HG03439 (cell line): ENCODE data around the gene METTL2B.
A peak's percentile ranks its signal among the peaks of the same experiment; 100 is the strongest.

ENCODE experiments used
- ATAC-seq: cut with Tn5 transposase; IDR thresholded peaks from one replicate; pipeline ENCODE4 v1.9.1; 2021; ENCODE audit warnings: mild to moderate bottlenecking, moderate library complexity; ENCODE audit not compliant: unreplicated experiment

METTL2B gene, protein sequence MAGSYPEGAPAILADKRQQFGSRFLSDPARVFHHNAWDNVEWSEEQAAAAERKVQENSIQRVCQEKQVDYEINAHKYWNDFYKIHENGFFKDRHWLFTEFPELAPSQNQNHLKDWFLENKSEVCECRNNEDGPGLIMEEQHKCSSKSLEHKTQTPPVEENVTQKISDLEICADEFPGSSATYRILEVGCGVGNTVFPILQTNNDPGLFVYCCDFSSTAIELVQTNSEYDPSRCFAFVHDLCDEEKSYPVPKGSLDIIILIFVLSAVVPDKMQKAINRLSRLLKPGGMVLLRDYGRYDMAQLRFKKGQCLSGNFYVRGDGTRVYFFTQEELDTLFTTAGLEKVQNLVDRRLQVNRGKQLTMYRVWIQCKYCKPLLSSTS

DNA sequence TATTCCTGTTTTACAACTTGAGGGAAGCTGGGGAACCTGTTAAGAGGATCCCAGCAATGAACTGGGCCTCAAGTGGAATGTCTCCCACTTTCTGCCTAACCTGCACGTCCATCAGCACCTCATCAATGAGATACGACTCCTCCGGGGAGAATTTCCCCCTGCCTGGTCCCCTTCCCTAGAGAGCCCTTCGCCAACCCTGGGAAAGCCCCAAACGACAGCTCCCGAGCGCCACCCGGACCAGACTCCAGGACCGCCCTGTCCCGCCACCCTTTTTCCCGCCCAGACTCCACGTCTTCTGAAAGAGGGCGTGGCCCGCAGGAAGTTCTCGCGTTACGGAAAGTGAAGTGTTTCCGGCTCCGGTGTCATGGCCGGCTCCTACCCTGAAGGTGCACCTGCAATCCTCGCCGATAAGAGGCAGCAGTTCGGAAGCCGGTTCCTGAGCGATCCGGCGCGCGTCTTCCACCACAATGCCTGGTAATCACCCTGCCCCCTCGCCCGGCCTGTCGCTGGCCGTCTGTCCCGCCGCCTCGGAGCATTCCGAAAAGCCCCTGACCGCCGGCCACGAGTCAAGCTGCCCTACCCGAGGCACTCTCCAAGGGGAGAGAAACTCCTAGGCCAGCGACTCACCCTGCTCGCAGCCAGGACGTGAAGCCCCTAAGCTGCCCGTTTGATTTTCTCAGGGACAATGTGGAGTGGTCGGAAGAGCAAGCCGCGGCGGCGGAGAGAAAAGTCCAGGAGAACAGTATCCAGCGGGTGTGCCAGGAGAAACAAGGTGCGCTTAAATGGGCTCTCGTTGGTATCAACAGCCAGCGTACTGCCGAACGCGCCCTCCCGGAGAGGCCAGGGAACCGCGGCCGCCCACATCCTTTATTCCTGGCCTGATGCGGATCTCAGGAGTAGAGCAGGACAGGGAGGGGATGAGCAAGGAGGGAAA is at the start of gene METTL2B:
Gene METTL2B (plus strand): TSS at position 347 of the 934 bp plus-strand sequence. CDS start 18 bp downstream, at position 365.
- ATAC-seq = peak; percentile 90

DNA sequence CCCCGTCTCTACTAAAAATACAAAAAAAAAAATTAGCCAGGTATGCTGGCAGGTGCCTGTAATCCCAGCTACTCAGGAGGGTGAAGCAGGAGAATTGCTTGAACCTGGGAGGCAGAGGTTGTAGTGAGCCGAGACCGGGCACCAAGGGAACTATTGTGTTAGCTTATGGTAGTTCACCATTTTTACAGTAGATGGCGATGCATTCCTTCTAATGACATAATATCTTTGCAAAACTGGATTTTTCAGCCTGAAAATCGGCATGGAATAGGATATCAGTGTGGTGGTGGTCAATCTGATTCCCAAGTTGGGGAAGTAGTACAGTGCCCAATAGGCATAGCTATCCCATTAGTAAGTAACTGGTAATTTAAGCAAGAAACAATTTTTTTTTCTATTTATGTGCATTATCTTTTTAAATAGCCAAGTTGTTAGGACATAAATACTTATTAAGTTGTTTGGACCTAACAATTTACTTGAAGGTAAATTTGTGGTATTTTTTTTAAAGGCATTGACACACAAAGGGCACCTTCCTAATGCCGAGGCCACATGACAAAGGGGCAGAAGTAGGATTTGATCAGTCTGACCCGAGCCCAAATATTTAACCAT is 49.2 kb upstream of the METTL2B start:
- no peak for ATAC-seq

DNA sequence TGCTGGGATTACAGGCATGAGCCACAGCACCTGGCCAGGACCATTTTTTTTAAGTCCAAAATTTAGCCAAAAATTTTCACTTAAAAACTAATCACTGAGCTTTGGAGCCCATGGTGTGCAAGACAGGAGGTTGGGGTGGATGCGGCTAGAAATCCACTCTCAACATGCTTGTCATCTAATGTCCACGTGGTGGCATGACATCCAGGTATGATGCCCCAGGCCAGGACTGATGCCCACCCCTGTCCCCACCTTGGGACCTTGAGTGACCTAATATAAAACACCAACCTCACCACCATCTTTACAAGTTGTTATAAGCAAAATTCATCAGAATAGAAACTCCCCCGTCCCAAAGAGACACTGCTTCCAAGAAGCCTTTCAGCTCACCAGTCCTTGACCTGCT is 46.3 kb upstream of the METTL2B start:
- ATAC-seq = no peak

DNA sequence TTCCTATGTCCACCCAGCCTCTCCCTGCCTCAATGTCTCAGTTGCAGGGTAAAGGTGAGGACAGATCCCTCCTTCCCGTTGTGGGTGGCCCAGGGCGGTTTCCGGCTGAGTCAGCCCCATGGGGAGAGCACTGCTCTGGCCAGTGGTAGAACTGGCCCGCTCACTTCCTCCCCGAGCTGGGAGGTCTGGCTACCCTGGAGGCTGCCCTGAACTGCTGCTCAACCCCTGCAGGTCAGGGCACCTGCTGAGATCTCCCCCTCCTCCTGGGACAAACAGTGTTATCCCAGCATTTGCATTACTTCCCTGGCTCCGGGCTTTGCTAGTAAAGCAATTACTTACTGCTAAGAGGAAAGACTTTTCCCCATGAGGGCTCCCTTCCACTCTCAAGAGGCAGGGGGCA is 45.3 kb upstream of the METTL2B start:
- ATAC-seq = no peak

DNA sequence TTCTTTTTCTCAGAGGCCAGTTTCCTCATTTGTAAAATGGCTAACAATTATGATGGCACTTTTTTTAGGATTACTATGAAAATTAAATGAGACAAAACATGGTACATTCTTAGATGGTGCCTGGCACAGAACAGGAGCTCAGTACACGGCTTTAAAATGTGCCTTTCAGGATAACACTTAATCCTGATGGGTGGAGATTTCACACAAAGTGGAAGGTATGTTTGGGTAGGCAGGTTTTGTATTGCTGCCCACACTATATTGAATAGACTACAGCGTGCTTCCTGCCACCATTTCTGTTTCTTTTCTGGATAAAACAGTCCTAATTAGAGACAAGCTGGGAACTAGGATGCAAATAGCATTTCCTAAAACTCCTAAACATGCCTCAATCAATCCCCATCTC is 44.8 kb upstream of the METTL2B start:
- ATAC-seq = no peak

DNA sequence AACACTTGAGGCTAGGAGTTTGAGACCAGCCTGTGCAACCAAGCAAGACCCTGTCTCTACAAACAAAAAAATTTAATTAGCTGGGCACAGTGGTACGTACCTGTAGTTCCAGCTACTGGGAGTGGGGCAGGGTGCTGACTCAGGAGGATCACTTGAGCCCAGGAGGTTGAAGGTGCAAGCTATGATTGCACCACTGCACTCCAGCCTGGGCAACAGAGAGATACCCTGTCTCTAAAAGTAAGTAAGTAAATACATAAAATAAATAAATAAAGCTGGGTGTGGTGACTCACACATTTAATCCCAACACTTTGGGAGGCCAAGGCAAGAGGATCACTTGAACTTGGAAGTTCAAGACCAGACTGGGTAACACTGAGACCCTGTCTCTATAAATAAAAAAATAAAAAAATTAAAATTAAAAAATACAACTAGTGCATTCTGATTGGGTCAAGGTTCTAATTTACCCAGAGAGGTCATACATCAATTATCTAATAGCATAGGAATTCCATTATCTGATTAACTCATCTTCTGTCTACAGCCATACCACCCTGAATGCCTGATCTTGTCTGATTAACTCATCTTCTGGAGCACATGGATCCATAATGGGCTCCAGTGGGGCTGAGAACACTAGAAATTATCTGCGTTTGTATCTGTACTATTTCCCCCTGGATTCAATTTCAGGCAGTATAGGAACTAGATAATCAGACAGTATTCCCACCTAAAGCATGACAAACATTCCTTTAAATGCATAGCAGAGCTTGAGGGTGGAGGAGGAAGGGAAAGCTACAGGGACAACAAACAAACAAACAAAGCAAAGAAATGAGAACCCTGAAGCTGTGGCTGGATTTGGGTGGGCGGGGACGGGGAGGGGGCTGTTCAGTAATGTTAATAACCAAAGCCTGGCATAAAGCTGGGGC is 41.9 kb upstream of the METTL2B start:
- no peak for ATAC-seq

DNA sequence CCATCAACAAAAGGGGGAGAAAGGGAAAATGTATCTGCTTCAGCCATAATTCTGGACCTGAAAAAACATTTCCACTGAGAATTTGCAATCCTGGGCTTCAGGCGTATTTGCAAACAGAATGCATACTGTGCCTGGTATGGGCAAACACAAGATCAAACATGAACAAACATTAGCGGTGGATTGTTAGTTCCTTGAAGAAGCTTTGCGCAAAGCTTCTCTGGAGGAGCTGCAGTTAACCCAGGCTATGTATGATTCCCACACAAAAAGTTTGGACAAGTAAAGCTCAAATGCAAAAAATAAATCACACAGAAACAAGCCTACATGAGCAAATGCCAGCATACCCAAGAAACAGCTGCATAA is 41.2 kb upstream of the METTL2B start:
- ATAC-seq = no peak

DNA sequence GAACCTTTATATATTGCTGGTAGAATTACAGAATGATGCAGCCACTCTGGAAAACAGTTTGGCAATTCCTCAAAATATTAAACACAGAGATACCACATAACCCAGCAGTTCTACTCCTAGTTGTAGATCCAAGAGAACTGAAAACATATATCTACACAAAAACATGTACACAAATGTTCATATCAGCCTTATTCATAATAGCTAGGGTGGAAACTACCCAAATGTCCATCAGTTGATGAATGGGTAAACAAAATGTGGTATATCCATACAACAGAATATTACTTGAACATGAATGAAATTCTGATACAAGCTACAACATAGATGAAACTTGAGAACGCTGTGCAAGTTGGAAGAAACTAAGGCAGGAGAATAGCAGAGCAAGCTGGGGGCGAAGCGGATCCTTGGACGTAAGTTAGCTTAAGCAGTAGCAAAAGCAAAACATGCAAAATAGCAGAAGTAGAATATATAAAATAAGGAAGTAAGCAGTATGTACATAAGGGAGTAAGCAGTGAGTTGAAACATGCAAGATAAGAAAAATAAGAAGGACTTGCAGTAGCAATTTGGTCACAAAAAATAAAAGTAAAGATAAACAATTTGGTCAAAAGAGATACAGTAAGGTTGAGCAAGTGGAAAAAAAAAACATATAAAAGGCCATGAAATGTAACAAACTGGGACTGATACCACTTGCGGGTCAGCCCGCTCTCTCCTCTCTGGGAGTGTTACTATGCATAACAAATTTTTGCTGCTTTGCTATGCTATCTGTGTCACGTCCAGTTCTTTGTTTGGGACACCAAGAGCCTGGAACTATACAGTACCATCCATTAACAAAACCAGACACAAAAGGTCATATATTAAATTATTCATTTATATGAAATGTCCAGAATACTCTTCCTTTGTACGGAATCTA is 38.9 kb upstream of the METTL2B start:
- no peak for ATAC-seq

DNA sequence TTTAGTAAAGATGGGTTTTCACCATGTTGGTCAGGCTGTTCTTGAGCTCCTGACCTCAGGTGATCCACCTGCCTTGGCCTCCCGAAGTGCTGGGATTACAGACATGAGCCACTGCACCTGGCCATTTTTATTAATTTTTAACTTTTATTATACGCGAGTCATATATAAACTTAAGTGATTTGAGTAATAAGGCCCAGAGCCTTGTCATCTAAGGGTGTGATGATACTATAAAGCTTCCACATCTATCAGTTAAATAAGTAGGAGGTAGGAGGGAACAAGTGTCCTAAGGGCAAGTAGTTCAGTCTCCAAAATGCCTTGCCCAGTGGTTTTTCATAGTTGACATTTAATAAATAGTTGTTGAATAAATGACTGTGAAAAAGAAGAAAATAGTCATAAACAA is 34.2 kb upstream of the METTL2B start:
- no peak for ATAC-seq

DNA sequence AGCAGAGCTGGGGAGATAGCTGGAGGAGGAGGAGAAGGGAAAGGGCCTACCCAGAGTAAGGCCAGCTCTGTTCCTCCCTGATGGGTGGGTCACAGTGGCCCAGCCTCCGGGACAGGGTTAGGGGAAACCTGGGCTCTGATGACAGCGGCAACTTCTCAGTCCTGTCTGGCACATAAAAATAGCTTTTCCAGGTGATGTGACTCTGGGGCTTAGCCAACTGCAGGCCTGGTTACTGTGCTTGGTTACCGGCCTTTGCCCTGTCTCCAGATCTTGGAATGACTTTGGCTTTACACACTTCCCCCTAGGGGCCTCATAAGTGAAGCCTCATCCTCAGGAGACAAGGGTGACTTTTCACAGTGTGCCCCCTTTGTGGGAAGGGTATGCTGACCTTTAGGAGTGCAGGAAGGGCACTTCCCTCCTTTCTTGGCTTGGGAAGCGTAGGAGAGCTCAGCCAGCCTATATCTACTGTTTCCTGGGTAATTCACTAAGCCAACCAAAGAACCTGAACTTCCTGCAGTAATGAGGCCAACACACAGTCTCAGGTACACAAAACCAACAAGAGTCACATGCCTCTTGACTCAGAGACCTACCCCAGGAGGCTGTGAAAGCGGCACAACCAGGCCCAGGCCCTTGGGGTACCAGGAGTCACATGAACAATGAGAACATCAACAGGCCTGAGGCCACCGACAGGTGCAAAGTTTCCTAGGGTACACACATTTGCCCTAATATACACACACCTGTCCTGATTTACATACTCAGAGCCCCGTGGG is 32.5 kb upstream of the METTL2B start:
- no peak for ATAC-seq

DNA sequence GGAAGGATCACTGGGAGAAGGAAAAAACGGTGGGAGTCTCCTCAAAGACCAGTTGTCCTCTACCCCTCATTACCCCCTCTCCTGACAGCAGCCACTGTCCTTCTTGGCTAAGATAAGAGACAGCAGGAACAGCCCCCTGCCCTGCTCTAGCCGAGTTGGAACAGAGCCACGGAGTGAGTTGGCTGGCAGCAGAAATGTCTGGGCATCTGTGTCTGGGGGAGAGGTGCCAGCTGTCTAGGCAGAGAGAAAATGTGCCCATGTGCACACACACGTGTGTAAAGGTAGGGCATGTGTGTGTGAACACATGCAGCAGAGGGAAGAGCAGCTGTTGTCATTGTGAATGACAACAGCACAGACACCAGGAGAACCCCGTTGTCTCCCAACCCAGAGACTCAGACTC is 30.2 kb upstream of the METTL2B start:
- ATAC-seq = no peak

DNA sequence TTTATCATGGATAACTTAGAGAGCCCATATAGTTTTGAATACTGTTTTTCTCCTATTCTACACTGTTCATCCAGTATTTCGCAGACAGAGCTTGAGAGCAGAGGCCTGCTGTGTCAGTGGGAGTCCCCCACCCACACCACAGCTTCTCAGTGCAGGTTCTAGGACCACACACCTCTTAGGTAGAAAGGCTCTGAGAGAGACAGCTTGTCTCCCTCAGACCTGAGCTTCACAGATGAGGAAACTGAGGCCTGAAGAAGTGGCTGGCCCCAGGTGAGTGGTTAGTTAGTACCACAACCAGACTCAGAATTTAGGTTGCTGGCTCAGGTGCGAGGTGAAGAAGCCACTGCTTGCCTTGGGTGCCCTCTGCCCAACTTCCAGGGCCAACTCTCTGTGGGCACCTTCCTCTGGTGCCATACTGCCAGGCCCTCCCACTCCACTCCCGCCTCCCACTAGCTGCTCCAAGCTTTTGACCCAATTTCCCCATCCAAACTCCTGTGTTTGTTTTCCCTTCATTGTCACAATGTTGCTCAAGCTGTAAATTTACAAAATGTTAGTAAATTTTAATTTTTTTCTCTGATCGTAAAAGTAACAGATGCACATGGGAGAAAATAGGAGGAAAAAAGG is 28.5 kb upstream of the METTL2B start:
- ATAC-seq = no peak

DNA sequence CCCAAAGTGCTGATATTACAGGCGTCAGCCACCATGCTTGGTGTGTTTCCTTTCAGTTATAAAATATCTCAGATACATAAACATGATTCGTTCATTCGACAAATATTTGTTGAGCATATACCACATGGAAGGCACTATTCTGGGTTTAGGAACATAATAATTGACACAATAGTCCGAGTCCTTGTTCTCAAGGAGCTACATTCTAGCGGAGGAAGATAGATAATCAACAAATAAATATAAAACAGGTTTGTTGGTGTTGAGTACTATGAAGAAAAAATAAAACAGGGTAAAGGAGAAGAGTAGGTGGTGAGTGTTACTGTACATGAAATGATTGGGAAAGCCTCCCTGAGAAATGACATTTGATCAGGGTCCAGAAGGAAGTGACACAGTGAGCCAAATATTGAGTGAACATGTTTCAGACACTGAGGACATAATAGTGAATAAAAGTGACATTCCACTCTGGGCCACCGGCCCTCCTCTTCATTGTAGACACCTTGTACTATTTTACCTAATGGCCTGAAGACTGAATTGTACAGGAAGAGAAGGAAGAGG is 27.7 kb upstream of the METTL2B start:
- no peak for ATAC-seq

DNA sequence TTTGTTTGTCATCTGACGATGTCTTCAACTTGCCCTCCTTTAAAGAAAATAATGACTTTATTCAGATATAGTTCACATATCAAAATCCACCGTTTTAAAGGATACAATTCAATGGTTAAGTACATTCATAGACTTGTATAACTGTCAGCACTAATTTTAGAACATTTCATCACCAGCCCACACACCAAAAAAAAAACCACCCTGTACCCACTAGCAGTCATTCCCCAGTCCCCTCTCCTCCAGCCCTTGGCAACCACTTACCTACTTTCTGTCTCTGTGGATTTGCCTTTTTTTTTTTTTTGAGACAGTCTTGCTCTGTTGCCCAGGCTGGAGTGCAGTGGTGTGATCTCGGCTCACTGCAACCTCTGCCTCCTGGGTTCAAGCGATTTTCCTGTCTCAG is 26.1 kb upstream of the METTL2B start:
- ATAC-seq = no peak

DNA sequence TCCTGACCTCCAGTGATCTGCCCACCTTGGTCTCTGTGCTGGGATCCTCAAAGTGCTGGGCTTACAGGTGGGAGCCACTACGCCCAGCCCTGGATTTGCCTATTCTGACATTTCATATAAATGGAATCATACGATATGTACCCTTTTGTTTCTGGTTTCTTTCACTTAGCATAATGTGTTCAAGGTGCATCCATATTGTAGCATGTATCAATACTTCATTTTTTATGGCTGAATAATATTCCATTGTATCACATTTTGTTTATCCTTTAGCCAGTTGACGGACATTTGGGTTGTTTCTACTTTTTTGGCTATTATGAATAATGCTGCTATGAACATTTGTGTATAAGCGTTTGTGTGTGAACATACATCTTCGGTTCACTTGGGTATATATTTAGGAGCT is 25.6 kb upstream of the METTL2B start:
- ATAC-seq = no peak

DNA sequence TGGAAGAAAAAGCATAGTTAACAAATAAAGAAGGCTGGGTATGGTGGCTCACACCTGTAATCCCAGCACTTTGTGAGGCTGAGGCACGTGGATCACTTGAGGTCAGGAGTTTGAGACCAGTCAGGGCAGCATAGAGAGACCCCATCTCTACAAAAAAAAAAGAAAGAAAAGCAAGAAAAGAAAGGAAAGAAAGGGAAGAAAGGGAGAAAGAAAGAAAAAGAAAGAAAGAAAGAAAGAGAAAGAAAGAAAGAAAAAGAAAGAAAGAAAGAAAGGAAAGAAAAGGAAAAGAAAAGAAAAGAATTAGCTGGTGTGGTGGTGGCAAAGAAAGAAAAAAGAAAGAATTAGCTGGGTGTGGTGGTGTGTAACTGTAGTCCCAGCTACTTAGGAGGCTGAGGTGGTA is 24.0 kb upstream of the METTL2B start:
- ATAC-seq = no peak

DNA sequence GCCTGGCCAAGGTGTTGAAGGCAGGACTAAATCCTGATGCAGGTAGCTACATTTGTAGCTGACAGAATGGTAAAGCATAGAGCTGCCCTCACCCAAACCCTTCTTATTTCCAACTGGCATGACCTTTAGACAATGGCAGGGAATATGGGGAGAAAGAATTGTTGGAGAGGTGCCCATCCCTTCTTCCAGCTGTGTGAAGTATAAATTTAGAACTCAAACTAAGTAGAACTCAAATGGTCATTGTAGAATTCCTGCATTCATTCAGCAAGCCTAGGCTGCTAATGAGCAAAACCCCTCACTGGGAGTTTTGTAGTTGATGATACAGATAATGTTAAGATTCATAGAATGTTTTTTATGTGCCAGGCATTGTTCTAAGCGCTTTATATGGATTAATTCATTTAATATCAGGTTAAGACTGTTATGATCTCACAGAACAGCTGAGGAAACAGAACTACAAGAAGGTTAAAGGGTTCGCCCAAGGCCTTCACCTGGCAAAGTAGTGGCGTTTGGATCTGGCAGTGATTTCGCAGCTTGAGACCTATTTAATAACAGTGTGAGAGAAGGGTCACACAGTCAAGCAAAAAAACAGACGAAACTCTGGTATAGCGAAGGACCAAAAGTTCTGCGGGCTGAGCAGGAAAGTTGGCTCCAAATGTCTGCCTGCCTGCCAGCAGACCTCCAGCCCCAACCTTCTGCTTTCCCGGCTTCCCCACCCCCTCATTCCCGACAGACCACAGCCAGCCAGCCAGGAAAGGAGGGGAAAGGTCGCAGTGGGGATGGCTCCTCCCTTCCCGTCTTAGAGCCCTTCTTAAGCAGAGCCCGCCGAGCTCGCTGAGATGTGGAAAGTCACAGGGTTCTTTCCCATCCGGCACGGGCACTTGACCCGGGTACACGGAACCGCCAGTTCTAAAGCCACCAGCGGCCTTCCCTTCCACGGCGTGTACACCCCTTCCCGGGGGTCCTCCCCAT is 22.4 kb upstream of the METTL2B start:
- no peak for ATAC-seq
